Esophagus muscularis mucosa (tissue), 4 donors: ENCODE results near the gene FAM222B. TPM values are rescaled to one million over a fixed set of nuclear protein-coding genes. Genes with fewer than 3 reads are reported as not detected.
A peak's percentile ranks its signal among the peaks of the same experiment; 100 is the strongest.
"Not testable (repeated sequence)": the region's sequence is repeated elsewhere in the genome, so short reads cannot be mapped to it uniquely, and the experiment has no call there.

Experiments used
- DNase-seq: peaks from one replicate; pipeline ENCODE4 v3.0.0-alpha.2; 2017; ENCODE audit errors: extremely low spot score
- H3K27ac ChIP-seq, 4 donors: fragments of 200-600 bp; sonication (generic); replicated peaks in 1 of 4; 1 replicate in 3 of 4; 2 replicates in 1 of 4; pipeline ENCODE4 v1.5.1; 2016 to 2019; ENCODE audit warnings: mild to moderate bottlenecking in 1 of 4
- H3K27me3 ChIP-seq, 4 donors: fragments of 200-600 bp; sonication (generic); one replicate each; pipeline versions ENCODE4 v1.5.1 to v1.6.0; 2016 to 2019
- H3K36me3 ChIP-seq, 4 donors: fragments of 200-600 bp; sonication (generic); one replicate each; pipeline ENCODE4 v1.5.1; 2016 to 2019
- H3K4me1 ChIP-seq, 4 donors: fragments of 200-600 bp; sonication (generic); one replicate each; pipeline ENCODE4 v1.5.1; 2016 to 2019
- H3K4me3 ChIP-seq, 4 donors: fragments of 200-600 bp; sonication (generic); 1 replicate in 2 of 4; 2 replicates in 2 of 4; pipeline ENCODE4 v1.5.1; 2016 to 2019; ENCODE audit warnings: mild to moderate bottlenecking in 4 of 4, moderate library complexity in 1 of 4
- H3K9me3 ChIP-seq, 4 donors: fragments of 200-600 bp; sonication (generic); 1 replicate in 3 of 4; 2 replicates in 1 of 4; pipeline ENCODE4 v1.5.1; 2016 to 2019
- CTCF ChIP-seq, 3 experiments: fragments of 200-600 bp in 2 of 3; fragments of 450-650 bp in 1 of 3; sonication (generic) in 2 of 3; IDR thresholded peaks; one replicate each; pipeline ENCODE4 v1.5.1; 2017 to 2019; ENCODE audit warnings: antibody characterized with exemption in 3 of 3, mild to moderate bottlenecking in 2 of 3, moderate library complexity in 1 of 3
- EP300 ChIP-seq: sonication (generic); formaldehyde crosslinking; IDR thresholded peaks from one replicate; pipeline ENCODE4 v1.6.1; 2017; ENCODE audit warnings: antibody characterized with exemption
- POLR2A ChIP-seq: fragments of 450-650 bp; IDR thresholded peaks from one replicate; pipeline ENCODE4 v1.6.1; 2017; ENCODE audit warnings: antibody characterized with exemption, moderate library complexity, mild to moderate bottlenecking, low read depth
- POLR2AphosphoS5 ChIP-seq, 2 donors: sonication (generic); formaldehyde crosslinking; IDR thresholded peaks; one replicate each; pipeline ENCODE4 v1.6.1; 2017; ENCODE audit warnings: antibody characterized with exemption in 2 of 2
- WGBS: methylation state at CpG from one replicate; pipeline ENCODE4 v1.1.5; 2018; 5-methylcytosine and 5-hydroxymethylcytosine counted together
- intact Hi-C: fragments of 100-400 bp; cut with DNase I; formaldehyde crosslinking; loops from one replicate; pipeline ENCODE4 v1.15.1; 2023
- total RNA-seq, 4 donors: library from RNA; depleted of rRNA; stranded (reverse); fragments of >200 nt; gene quantifications; one replicate each; pipeline versions ENCODE4 v1.1.0 to v1.2.1, GENCODE V29; 2016

FAM222B gene
- total RNA-seq, 4 donors from 2014 or later, result 15.9 to 48.1 (median 30.3) TPM

- no peak for TF ChIP-seq POLR2A
- TF ChIP-seq EP300, result no peak
- no peak for TF ChIP-seq CTCF (IDR thresholded peaks at IDR 0.05)
- TF ChIP-seq POLR2AphosphoS5 (IDR thresholded peaks at IDR 0.05), result no peak
- WGBS, result 0% methylated on average over 6 of the region's 6 CpGs
- peaks cover 8 to 34% (median 25%) of the 10 kb centered on the region in 4 donors for H3K4me1 ChIP-seq
- H3K27ac ChIP-seq, result peak overlapping the region; percentile 75 to 88 (median 83)
- H3K27me3 ChIP-seq, result no peaks in the 10 kb centered on the region
- no peaks in the 10 kb centered on the region for H3K9me3 ChIP-seq
- DNase-seq, result no peak
- intact Hi-C loops, result loop anchor here (5.0 kb wide), 2 partner anchors 35 to 80 kb away; no protein-coding TSS in a partner anchor
- peaks cover 0 to 4% (median 0%) of the 10 kb centered on the region in 4 donors for H3K36me3 ChIP-seq
- peak overlapping the region; percentile 75 to 97 (median 83) for H3K4me3 ChIP-seq
Measured at GRCh38 chr17:28841901-28842281, 699 bp downstream of the FAM222B start.

GRCh38 chr17:28839221-28839620 lies 3.4 kb downstream of the FAM222B start:
- no peak for DNase-seq
- 88% methylated on average over 2 of the region's 2 CpGs for WGBS
- Histone ChIP-seq H3K4me1 (peaks cover 8 to 34% (median 25%) of the 10 kb centered on the region in 4 donors), H3K27me3 (no peaks in the 10 kb centered on the region), H3K36me3 (peaks cover 0 to 4% (median 0%) of the 10 kb centered on the region in 4 donors), H3K27ac (no peak overlapping the region), H3K4me3 (no peak overlapping the region), H3K9me3 (no peaks in the 10 kb centered on the region)
- intact Hi-C loops, result no loop called here
- TF ChIP-seq POLR2AphosphoS5 (IDR thresholded peaks at IDR 0.05) (no peak), EP300 (no peak), POLR2A (no peak), CTCF (IDR thresholded peaks at IDR 0.05) (no peak)

GRCh38 chr17:28836541-28836940 lies 6.0 kb downstream of the FAM222B start:
- 93% methylated on average over 10 of the region's 10 CpGs for WGBS
- H3K9me3 ChIP-seq, H3K36me3 ChIP-seq, DNase-seq, H3K27ac ChIP-seq, H3K4me3 ChIP-seq, H3K27me3 ChIP-seq, intact Hi-C loops: not testable (repeated sequence)
- peaks cover 5 to 20% (median 16%) of the 10 kb centered on the region in 4 donors for H3K4me1 ChIP-seq

- no peak overlapping the region for H3K27ac ChIP-seq
- 100% methylated on average over 1 of the region's 1 CpG for WGBS
Measured at GRCh38 chr17:28834420-28834819, 8.2 kb downstream of the FAM222B start.

More at GRCh38 chr17:28834420-28834819, 8.2 kb downstream of the FAM222B start:
- Histone ChIP-seq H3K4me3 (no peak overlapping the region), H3K9me3 (no peaks in the 10 kb centered on the region), H3K27me3 (no peaks in the 10 kb centered on the region), H3K4me1 (no peaks in the 10 kb centered on the region), H3K36me3 (peaks cover 0 to 11% (median 0%) of the 10 kb centered on the region in 4 donors)
- intact Hi-C loops, result no loop called here
- TF ChIP-seq POLR2AphosphoS5 (IDR thresholded peaks at IDR 0.05), result no peak
- TF ChIP-seq EP300, result no peak
- TF ChIP-seq POLR2A, result no peak
- TF ChIP-seq CTCF (IDR thresholded peaks at IDR 0.05), result no peak
- DNase-seq, result no peak
